Mammary epithelial cell (primary cell): ENCODE results near the gene ELOVL7.
"Not testable (repeated sequence)": the region's sequence is repeated elsewhere in the genome, so short reads cannot be mapped to it uniquely, and the experiment has no call there.

Experiments
- CTCF ChIP-seq, 2 donors: IDR thresholded peaks in 1 of 2; conservative IDR thresholded peaks in 1 of 2; 2 replicates each; pipeline ENCODE4 v1.5.1; 2011 to 2012; ENCODE audit warnings: inconsistent platforms in 2 of 2, low read length in 2 of 2, mild to moderate bottlenecking in 2 of 2, control low read depth in 1 of 2, low read depth in 1 of 2; ENCODE audit not compliant: insufficient read depth in 1 of 2; ENCODE audit errors: extremely low read depth in 1 of 2
- EZH2 ChIP-seq: IDR thresholded peaks from 2 replicates; pipeline ENCODE4 v1.6.1; 2012; ENCODE audit warnings: low read length, inconsistent platforms, borderline replicate concordance

GRCh38 chr5:60795424-60795950, 48.6 kb downstream of the ELOVL7 start:
- TF ChIP-seq CTCF (conservative IDR thresholded peaks at IDR 0.05 in 1 of 2, IDR thresholded peaks at IDR 0.05 in 1 of 2; ENCODE audit: extremely low read depth in 1 of 2, insufficient read depth in 1 of 2, low read depth in 1 of 2, low read length in 2 of 2); EZH2: not testable (repeated sequence)
